K562 (cell line): Measurements from ENCODE around the gene C22orf31. TPM values are rescaled to one million over a fixed set of nuclear protein-coding genes. Genes with fewer than 3 reads are reported as not detected.

Experiments used
- ATAC-seq: fragments of 200-7000 bp; cut with Tn5 transposase; 3 replicates; pipeline ENCODE4 v1.9.1; 2020; ENCODE audit warnings: moderate library complexity
- BruUV-seq: library from RNA; stranded (reverse); fragments of 400-500 nt; replicated peaks from 2 replicates; lab custom pipeline; 2021; lab: Mats Ljungman, UMichigan
- CTCF ChIA-PET: fragments of 300-600 bp; formaldehyde crosslinking; extraction: SDS; loops from one replicate; lab custom pipeline; 2021; ENCODE audit warnings: low intra/inter-chr PET ratio; lab: Yijun Ruan, JAX
- POLR2A ChIA-PET: fragments of 300-600, 350-650 bp; sonication (Branson Sonifier 250); formaldehyde crosslinking; extraction: SDS; loops from one replicate; lab custom pipeline; 2021; ENCODE audit warnings: antibody characterized with exemption, inconsistent platforms; lab: Yijun Ruan, JAX
- DNase-seq, 4 experiments: peaks; one replicate each; pipeline versions ENCODE4 v3.0.0 to v3.0.0-alpha.2; 2011 to 2018; ENCODE audit warnings: low spot score in 3 of 4, mixed read lengths in 3 of 4; ENCODE audit errors: extremely low read depth in 1 of 4
- FAIRE-seq: peaks from 2 replicates; lab custom pipeline; 2011; peaks lifted over from hg19 to GRCh38; lab: Jason Lieb, UNC
- H2AFZ ChIP-seq: 2 replicates; pipeline ENCODE4 v1.6.0; 2011; ENCODE audit warnings: low read depth, low read length, control low read depth, inconsistent platforms
- H3K27ac ChIP-seq: fragments of 200-600 bp; 3 replicates; pipeline ENCODE4 v1.8.0; 2011; ENCODE audit warnings: low read depth, mild to moderate bottlenecking, control low read depth, inconsistent platforms, low read length, moderate library complexity, mixed read lengths; ENCODE audit errors: extremely low read depth
- H3K27me3 ChIP-seq, 2 experiments: fragments of 300-600 bp in 1 of 2; 2 replicates in 1 of 2; 3 replicates in 1 of 2; pipeline versions ENCODE4 v1.6.0 to v1.8.0; 2011; ENCODE audit warnings: inconsistent platforms in 2 of 2, low read length in 2 of 2, mild to moderate bottlenecking in 1 of 2, mixed read lengths in 1 of 2, moderate library complexity in 1 of 2; ENCODE audit not compliant: control insufficient read depth in 2 of 2, insufficient read depth in 2 of 2
- H3K36me3 ChIP-seq: fragments of 300-600 bp; 3 replicates; pipeline ENCODE4 v1.8.0; 2011; ENCODE audit warnings: mild to moderate bottlenecking, low read length, inconsistent platforms; ENCODE audit not compliant: control insufficient read depth, insufficient read depth
- H3K4me1 ChIP-seq, 2 experiments: fragments of 200-600 bp in 1 of 2; replicated peaks in 1 of 2; 2 replicates in 1 of 2; 3 replicates in 1 of 2; pipeline versions ENCODE4 v1.5.1 to v1.8.0; 2011; ENCODE audit warnings: inconsistent platforms in 2 of 2, low read length in 2 of 2, mild to moderate bottlenecking in 1 of 2, mixed read lengths in 1 of 2, moderate library complexity in 1 of 2; ENCODE audit not compliant: control insufficient read depth in 2 of 2, insufficient read depth in 2 of 2
- H3K4me2 ChIP-seq: 2 replicates; pipeline ENCODE4 v1.6.1; 2011; ENCODE audit warnings: low read length, control low read depth, inconsistent platforms, mixed read lengths; ENCODE audit not compliant: insufficient read depth
- H3K4me3 ChIP-seq: fragments of 200-600 bp; sonication (generic), shearing (Covaris generic); 2 replicates; pipeline ENCODE4 v1.5.1; 2016; ENCODE audit warnings: control low read depth, inconsistent platforms
- H3K79me2 ChIP-seq: fragments of 200-600 bp; 3 replicates; pipeline ENCODE4 v1.8.0; 2011; ENCODE audit warnings: low read length, inconsistent platforms; ENCODE audit not compliant: control insufficient read depth, insufficient read depth
- H3K9ac ChIP-seq, 2 experiments: 2 replicates each; pipeline versions ENCODE4 v1.6.0 to v1.6.1; 2011; ENCODE audit warnings: low read depth in 2 of 2, low read length in 2 of 2, control low read depth in 1 of 2, inconsistent platforms in 1 of 2, mild to moderate bottlenecking in 1 of 2, mixed read lengths in 1 of 2; ENCODE audit not compliant: insufficient read depth in 1 of 2
- H3K9me1 ChIP-seq: one replicate; pipeline ENCODE4 v1.6.0; 2011; ENCODE audit warnings: inconsistent platforms, mild to moderate bottlenecking, low read length, moderate library complexity; ENCODE audit not compliant: control insufficient read depth, insufficient read depth
- H3K9me3 ChIP-seq: replicated peaks from 2 replicates; pipeline ENCODE4 v1.5.1; 2011; ENCODE audit warnings: low read depth, low read length, inconsistent platforms; ENCODE audit not compliant: control insufficient read depth, insufficient read depth
- H4K20me1 ChIP-seq: replicated peaks from 2 replicates; pipeline ENCODE4 v1.6.1; 2011; ENCODE audit warnings: low read length, inconsistent platforms, mixed read lengths; ENCODE audit not compliant: control insufficient read depth, insufficient read depth
- ATF3 ChIP-seq, 2 experiments: fragments of 450-650 bp in 1 of 2; sonication (generic) in 1 of 2; formaldehyde crosslinking in 1 of 2; IDR thresholded peaks in 1 of 2; conservative IDR thresholded peaks in 1 of 2; 2 replicates each; pipeline versions ENCODE4 v1.6.1 to v1.8.1; 2016 to 2023; ENCODE audit warnings: mild to moderate bottlenecking in 2 of 2, moderate library complexity in 2 of 2, inconsistent platforms in 1 of 2, missing genetic modification reagents in 1 of 2
- FOXP1 ChIP-seq: sonication (generic); formaldehyde crosslinking; IDR thresholded peaks from 2 replicates; pipeline ENCODE4 v1.8.0; 2022; ENCODE audit warnings: mild to moderate bottlenecking, missing genetic modification reagents
- TFAM ChIP-seq: fragments of 250-450 bp; sonication (Bioruptor Pico); conservative IDR thresholded peaks from 2 replicates; pipeline ENCODE4 v1.5.0; 2021; ENCODE audit warnings: mild to moderate bottlenecking, moderate library complexity
- ZNF121 ChIP-seq: sonication (generic); formaldehyde crosslinking; conservative IDR thresholded peaks from 2 replicates; pipeline ENCODE4 v1.8.0; 2022; ENCODE audit warnings: missing genetic modification reagents
- WGBS: fragments of 100-300 bp; shearing (Covaris generic); methylation state at CpG from one replicate; pipeline ENCODE4 v1.1.6; 2016; ENCODE audit warnings: low coverage, mixed read lengths; ENCODE audit not compliant: insufficient coverage; ENCODE audit errors: missing lambda C conversion rate; 5-methylcytosine and 5-hydroxymethylcytosine counted together
- in situ Hi-C: fragments of 300-500 bp; cut with MboI; formaldehyde crosslinking; loops from 4 replicates; pipeline ENCODE4 v1.15.0; 2018; ENCODE audit warnings: inconsistent platforms, mixed read lengths
- intact Hi-C: fragments of 100-400 bp; cut with micrococcal nuclease; formaldehyde crosslinking; loops from 2 replicates; pipeline ENCODE4 v1.14.2; 2022
- polyA plus RNA-seq, 8 experiments: library from polyadenylated mRNA; depleted of rRNA in 4 of 8; stranded (reverse) in 5 of 8; unstranded in 3 of 8; fragments of >200 nt; fragmentation: Nextera tagmentation in 2 of 8; fragmentation: Illumina TruSeq in 1 of 8; extraction: Ambion mirVana in 2 of 8; extraction: Trizol in 1 of 8; gene quantifications; 2 replicates each; pipeline versions ENCODE4 v1.2.1 to v1.2.3, GENCODE V29; 2011 to 2014; ENCODE audit warnings: inconsistent platforms in 1 of 8, missing spikeins in 1 of 8
- total RNA-seq, 7 experiments: library from RNA; depleted of rRNA in 6 of 7; stranded (reverse); fragments of >200 nt in 6 of 7; fragmentation: Illumina TruSeq in 2 of 7; extraction: Trizol in 2 of 7; gene quantifications; 2 replicates each; pipeline versions ENCODE4 v1.2.1 to v1.2.3, GENCODE V29; 2011 to 2021; ENCODE audit warnings: low replicate concordance in 1 of 7

C22orf31 gene
- total and polyA plus RNA-seq, 9 of the 15 experiments (the other 6 are each of a cell fraction or from before 2014, with no cell fraction given), result not detected

- TF ChIP-seq ATF3 (IDR thresholded peaks at IDR 0.05) (peak; percentile 80), ATF3 (CRISPR knock-in tag; conservative IDR thresholded peaks at IDR 0.05) (no peak), FOXP1 (CRISPR knock-in tag) (no peak)
Observed at GRCh38 chr22:29061773-29062172, at the start of gene C22orf31 (continued).

- no peak for FAIRE-seq
- no peak for ATAC-seq
- intact Hi-C loops, result no loop called here
- Histone ChIP-seq H3K9me1 (peaks cover 3% of the 10 kb centered on the region), H3K9me3 (no peaks in the 10 kb centered on the region), H2AFZ (no peak overlapping the region), H3K27me3 (no peaks in the 10 kb centered on the region), H4K20me1 (no peaks in the 10 kb centered on the region), H3K4me1 (peaks cover 0 to 22% of the 10 kb centered on the region in 2 experiments; a peak in 3 of 5 replicates), H3K36me3 (no peaks in the 10 kb centered on the region), H3K4me3 (no peak overlapping the region), H3K79me2 (no peaks in the 10 kb centered on the region), H3K4me2 (no peak overlapping the region), H3K27ac (no peak overlapping the region), H3K9ac (no peak overlapping the region)
- ChIA-PET CTCF (no interaction called here), POLR2A (interaction anchor here (0.8 to 1.8 kb wide), 2 partner anchors 8 to 444 kb away, joined by 3 to 5 read pairs; no protein-coding TSS in a partner anchor)
- in situ Hi-C loops, result no loop called here
- no peak for DNase-seq
- no peak for TF ChIP-seq TFAM (CRISPR knock-in tag)
- TF ChIP-seq ZNF121 (CRISPR knock-in tag), result peak; percentile 88
- BruUV-seq, result no TSS peak
- 67% methylated on average over 1 of the region's 3 CpGs for WGBS
Observed at GRCh38 chr22:29110946-29111345, 49.3 kb upstream of the C22orf31 start.
